Midbrain (tissue), 1 donor: ENCODE measurements around the gene EDAR.

Experiments
- DNase-seq: peaks from one replicate; lab custom pipeline; 2025; lab: John Stamatoyannopoulos, UW

Gene EDAR

GRCh38 chr2:108852375-108852774 lies 136.6 kb downstream of the EDAR start:
- DNase-seq: no peak

- DNase-seq: no peak
These were observed 142.0 kb downstream of the EDAR start for GRCh38 chr2:108847000-108847399.

- no peak for DNase-seq
These were observed 143.1 kb downstream of the EDAR start for GRCh38 chr2:108845923-108846322.
